GM19351 (cell line): Measurements from ENCODE around the gene CLIC3.

ENCODE experiments used
- ATAC-seq: cut with Tn5 transposase; IDR thresholded peaks from one replicate; pipeline ENCODE4 v1.9.1; 2021; ENCODE audit warnings: mild to moderate bottlenecking, moderate library complexity; ENCODE audit not compliant: unreplicated experiment

The CLIC3 gene

DNA sequence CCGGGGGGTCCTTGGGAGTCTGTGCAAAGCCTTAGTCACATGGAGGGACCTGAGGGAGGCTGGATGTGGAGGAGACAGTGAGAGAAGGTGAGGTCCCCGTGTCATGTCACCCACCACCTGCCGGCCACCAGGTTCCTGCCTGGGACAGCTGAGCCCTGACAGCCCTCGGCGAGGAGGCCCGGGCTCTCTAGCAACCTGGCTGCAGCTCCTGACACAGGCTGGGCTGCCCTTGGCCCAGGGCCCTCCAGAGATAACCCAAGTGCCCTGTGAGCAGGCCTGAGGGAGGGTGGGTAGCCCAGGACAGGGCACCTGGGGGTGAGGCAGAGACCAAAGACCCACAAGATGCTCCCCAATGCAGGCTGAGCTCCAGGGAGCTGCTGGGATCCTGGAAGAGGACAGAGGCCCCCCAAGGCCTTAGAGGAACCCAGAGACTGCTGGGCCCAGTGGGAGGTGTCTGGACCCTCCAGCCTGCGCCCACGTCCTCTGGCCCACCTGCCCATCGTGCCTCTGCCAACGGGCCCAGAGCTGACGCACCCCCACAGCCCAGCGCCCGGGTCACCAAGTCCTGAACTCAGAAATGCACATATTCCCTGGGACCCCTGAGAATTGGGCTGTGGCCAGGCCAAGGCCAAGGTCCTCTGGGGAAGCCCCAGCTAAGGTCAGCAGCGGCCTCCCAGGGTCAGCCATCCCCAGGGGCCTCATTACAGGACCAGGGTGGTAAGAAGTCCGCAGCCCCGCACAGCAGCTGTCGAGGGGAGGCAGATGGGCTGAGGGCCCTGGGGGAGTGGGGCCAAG lies 27.8 kb downstream of the CLIC3 start:
- ATAC-seq, result no peak

DNA sequence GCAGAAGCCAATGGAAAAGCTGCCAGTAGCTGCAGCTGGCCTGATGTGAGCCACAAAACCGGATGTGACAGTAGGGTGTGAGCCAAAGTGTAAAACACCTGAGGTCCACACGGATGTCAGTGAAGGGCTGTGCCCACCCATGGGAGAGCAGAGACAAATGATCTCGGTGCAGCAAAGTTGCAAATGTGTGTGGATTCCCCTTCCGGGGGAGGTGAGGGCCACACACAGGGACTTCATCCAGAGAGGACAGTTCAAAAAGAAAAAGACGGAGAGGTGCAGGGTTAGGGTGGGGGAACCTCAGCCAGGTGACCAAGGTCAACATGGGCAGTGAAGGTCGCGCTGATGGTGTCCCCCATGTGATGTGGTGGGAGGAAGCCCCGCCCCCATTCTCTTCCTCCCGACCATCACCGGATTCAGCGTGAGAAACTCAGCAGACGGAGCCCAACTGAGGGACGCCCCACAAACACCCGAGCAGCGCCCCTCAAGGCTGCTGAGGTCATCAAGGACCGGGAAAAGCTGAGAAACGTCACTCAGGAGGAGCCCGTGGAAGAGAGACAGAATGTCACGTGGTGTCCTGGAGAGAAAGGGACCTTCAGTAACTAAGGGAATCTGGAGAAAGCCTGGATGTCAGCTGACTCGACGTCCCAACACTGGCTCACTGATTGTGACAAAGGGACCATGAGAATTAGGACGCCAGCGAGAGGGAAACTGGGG lies 30.4 kb downstream of the CLIC3 start:
- ATAC-seq, result no peak

DNA sequence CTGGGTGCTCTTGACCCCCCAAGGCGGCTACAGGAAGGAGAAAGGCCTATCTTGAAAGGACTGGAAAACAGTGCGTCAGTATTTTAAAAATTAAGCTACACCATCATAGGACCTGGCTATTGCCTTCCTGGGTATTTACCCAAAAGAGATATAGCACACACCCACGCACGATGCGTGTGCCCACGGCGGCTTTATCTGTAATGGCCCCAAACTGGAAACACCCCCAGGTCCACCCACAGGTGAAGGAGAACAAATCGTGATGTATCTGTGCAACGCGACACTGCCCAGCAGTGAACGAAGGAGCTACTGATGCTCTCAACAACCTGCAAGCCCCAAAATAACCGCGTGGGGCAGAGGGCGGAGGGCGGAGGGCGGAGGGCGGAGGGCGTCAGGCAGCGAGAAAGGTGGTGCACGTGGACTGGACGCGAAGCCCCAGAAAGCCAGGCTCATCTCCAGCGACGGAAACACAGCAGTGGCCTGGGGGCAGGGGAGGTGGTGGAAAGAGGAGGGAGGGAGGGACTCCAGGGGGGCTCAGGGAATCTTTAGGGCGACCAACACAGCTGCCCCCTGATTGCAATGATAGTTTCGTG lies 31.4 kb downstream of the CLIC3 start:
- ATAC-seq, result no peak

DNA sequence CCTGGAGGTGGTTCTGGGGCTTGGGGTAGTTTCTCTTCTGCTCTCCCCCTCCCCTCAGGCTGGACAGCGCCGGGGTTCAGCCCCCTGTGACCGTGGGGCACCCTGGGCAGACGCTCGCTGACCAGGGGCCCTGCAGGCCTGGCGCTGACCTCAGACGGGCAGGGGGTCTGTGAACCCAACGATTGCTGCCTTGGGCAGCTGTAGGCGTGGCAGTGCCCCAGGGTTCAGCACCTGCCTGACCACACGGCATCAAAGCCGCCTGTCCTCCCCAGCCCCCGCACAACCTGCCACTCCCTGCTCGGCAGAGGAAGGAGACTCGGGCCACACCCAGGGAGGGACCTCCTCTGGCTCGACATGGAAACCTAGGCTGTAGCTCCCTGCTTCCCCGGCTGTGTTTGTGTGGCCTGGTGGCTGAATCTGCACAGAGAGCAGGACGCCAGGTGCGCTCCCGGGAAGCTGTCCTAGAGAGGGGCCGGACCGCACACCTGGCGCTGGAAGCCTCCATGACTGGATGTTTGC lies 32.1 kb downstream of the CLIC3 start:
- ATAC-seq, result no peak

DNA sequence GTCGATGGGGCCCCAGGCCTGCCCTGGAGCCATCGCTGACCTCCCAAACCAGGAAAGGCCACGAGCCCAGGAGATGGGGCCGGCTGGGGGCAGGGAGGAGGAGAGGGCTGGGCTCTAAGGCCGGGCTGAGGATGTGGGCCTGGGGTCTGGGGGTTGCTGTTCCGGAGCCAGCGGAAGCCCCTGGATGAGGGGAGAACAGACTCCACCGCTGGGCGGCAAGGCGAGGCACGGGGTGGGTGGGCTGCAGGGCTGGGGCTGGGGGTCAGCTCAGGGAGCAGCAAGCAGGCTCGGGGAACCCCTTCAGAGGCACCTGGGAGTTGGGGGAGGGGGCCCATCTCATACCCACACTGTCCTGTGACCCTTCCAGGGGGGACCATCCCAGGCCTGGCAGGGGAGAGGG lies 32.6 kb downstream of the CLIC3 start:
- no peak for ATAC-seq

DNA sequence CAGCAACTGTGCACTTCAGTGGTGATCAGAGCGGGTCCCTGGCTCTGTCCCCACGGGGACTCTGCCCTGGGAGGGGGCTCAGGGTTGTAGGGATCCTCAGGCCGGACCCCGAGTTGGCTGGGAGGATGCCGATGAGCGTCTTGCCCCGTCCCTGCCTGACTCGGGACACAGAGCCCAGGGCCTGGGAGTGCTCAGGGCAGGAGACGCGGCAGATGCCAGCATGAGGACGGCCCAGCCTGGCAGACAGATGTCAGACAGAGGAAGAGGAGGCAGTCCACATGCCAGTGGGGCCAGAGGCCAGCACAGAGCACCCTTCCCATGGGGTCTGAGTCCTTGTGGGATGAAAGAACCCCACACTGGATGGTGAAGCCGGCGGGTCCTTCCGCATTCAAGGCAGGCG lies 33.0 kb downstream of the CLIC3 start:
- no peak for ATAC-seq

DNA sequence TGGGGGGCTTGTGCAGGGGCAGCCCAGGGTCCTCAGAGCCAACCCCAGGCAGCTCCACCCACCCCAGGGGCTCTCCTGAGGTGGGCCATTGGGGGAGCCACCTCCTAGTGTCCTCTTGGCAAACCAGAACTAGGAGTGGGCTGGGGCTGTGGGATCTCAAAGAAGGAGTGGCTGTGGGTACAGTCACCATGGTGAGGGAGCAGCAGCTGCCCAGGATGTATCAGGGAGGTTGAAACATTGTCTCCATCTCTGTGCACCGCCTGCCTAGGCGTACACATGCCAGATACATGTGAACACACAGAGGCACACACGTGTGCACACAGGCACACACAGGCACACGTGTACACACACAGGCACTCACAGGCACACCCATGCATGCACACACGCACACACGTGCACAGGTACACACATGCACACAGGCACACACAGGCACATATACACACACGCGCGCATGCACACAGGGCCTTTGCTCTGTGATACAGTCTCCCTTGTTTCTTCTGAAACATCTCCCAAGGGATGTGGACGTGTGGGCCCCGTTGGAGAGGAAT lies 33.6 kb downstream of the CLIC3 start:
- ATAC-seq, result no peak

DNA sequence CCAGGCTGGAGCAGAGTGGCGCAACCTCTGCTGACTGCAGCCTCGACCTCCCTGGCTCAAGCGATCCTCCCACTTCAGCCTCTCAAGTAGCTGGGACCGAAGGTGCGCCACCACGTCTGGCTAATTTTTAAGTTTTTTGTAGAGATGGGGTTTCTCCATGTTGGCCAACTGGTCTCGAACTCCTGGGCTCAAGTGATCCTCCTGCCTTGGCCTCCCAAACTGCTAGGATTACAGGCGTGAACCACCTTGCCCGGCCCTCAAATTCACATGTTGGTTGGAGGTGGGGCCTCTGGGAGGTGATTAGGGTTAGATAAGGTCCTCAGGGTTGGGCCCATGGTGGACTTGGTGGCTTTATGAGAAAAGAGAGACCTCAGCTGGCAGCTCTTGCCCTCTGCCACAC lies 34.2 kb downstream of the CLIC3 start:
- ATAC-seq, result no peak

DNA sequence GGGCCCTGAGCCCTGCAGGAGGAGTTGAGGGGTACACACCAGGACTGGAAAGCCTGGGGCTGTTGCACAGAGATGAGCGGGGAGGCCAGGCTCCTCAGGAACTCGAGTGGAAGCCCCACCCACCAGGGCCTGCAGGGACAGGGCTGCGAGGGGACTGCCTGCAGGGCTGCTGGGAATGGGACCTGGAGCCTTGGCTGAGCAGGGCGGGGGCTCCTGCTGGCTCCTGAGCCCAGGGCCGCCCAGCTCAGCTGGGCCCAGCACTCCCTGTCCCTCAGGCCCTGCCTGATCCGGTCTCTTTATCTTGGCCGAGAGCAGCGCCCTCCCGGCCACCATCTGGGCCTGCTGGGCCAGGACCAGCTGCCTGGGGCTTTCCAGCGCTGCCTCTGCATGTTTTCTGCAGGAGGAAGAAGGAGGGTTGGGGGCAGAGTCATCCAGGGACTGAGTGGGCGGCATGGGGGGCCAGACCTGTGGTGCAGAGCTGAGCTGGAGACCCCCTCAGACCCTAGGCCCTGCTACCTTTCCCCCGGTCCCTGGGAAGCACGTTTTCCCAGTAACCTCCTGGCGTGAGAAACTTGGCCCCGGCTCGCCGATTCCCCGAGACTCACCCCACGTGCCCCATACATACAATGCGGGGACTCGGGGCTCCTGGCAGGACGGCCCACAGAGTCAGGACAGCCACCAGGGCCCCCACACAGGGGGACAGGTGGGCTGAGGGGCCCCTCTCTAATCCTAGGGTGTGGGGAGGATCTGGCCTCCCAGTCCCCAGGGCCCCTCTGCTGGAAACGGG lies 34.9 kb downstream of the CLIC3 start:
- no peak for ATAC-seq

DNA sequence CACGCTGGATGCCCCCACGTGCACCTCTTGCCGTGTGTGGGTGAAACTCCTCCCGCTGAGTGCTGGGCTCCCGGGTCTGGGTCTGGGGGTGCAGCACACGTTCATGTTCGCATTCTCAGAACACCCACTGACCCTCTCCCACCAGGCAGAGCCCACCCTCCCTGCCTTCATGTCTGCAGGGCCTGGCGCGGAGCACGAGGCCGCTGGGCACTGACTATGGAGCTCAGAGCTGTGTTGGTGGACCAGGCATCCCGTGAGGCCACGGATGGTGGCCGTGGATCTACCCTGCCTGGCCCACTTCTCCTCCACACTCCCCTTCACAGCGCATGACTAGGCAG lies 35.5 kb downstream of the CLIC3 start:
- ATAC-seq, result no peak

DNA sequence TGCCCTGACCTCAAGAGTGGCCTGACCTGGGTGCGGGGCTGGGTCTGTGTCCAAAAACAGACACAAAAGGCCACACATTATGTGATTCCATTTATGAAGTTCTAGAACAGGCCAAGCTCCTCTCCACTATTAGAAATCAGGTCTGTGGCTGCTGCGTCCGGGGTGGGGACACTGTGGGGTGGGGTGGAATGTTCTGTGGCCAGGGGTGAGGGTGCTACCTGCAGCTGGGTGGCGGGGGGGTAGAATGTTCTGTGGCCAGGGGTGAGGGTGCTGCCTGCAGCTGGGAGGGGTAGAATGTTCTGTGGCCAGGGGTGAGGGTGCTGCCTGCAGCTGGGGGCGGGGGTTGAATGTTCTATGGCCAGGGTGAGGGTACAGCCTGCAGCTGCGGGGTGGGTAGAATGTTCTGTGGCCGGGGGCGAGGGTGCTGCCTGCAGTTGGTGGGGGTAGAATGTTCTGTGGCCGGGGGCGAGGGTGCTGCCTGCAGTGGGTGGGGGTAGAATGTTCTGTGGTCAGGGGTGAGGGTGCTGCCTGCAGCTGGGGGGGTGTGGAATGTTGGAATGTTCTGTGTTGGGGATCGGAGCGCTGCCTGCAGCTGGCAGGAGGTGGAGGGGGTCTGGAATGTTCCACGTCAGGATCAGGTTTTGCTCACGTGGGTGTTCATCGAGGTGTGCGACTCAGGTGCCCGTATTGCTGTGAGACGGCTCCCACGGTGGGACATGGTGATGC lies 36.0 kb downstream of the CLIC3 start:
- ATAC-seq, result no peak

DNA sequence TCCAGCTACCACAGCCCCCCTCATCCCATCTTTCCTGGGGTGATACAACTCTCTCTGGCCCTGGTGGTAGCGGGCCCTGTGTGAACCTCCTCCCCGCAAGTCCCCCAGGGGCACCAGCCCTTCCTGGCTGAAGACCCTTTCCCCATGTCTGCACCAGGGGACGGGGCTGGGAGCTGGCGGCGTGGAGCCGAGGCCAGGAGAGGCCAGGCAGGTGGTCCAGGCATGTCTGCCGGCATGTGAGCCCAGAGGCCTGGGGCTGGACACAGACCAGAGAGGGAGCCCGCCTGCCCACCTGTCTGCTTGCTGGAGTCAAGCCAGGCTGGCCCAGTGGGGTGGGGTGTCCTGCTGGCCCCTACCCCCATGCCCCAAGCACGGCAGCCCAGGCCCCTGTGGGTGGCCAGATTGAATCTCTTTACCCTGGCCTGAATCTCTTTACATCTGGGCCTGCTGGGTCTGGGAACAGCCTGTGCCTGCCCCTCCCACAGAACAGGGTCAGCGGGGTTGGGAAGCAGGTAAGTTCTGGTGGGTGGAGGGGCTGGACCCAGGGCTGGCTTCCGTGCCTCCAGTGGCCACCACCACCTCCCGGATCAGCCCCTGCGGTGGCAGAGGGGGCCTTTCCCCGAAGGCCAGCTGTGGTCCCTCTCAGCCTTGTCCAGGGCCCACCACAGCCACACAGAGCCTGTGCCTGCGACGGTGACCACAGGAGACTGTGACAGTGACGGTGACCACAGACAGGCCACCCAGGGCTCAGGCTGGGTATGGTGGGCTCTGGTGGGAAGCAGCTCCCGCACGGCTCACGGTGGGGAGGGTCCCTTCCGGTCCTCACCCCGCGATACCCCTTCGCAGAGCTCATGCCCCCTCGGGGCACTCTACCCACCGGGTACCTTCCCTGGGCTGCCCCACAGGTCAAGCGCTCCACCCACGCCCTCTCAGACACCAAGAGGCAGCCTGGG lies 37.2 kb downstream of the CLIC3 start:
- no peak for ATAC-seq

DNA sequence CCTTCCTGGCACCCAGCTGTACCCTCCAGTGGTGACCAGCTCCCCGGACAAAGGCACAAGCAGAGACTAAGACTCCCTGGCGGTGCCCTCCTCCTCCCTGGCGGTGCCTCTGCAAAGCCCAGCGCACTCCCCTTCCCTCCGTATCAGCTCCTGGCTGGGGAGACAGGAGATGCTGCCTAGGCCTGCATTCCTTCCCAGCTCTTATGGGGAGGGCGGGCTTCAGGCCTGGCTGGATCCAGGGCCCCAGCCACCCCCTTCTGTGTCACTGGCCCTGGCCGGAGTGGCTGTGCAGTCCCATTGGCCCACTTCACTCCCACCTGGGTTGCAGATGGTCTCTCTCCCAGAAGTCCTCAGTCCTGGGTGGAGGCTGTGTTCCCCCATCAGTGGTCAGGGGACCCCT lies 37.9 kb downstream of the CLIC3 start:
- ATAC-seq, result no peak

DNA sequence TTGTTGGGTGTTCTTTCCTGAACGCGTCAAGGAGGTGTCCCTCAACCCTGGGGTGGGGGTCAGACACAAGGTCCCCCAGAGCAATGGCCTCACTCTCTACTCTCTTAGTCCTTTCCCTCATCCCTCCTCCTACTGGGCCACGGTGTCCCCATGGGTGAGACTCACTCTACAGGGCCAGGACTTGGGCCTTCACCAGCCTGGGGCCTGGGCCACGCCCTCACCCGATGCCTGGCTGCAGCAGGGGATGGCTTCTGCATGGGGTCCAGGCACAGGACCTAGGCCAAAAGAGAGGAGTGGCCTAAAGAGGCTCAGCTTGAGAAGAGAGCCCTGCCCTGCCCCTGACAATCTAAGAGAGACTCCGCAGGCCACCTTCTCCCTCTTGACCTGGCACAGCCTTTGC lies 38.5 kb downstream of the CLIC3 start:
- no peak for ATAC-seq

DNA sequence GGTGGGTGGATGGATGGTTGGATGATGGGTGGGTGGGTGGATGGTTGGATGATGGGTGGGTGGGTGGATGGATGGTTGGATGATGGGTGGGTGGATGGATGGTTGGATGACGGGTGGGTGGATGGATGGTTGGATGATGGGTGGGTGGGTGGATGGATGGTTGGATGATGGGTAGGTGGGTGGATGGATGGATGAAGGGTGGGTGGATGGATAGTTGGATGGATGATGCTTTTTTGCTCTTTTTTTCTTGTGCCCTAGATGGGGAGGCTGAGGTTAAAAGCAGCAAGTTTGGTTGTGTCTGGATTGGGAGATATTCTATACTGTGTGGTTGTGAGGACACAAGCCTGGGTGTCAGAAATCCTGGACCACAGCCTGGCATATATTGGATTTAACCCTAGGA lies 38.9 kb downstream of the CLIC3 start:
- ATAC-seq, result no peak

DNA sequence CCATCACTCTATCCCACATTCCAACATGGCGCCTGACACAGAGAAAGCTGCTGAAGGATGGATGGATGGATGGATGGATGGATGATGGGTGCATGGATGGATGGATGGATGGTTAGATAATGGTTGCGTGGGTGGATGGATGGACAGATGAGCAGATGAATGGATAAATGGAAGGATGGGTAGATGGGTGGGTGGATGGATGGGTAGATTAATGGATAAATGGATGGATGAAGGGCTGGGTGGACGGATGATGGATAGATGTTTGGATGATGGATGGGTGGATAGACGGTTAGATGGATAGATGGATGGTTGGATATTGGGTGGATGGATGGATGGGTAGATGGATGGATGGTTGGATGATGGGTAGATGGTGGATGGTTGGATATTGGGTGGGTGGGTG lies 39.8 kb downstream of the CLIC3 start:
- no peak for ATAC-seq

DNA sequence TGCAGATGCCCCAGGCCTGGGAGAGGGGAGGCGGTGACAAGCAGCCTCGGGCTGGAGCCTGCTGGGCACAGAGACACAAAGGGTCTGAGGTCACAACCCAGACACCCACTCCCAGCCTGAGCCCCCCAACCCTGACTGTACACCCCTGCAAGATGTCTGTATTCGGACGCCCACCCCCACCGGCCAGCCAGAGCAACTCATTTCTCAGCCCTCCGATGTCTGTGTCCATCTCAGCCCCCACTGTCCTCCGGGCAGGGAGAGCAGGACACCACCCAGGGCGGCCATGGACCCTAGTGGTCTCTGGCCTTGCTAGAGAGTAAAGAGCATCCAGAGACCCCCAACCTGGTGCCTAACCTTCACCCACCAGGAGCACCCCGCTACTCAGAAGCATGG lies 40.4 kb downstream of the CLIC3 start:
- ATAC-seq, result no peak

DNA sequence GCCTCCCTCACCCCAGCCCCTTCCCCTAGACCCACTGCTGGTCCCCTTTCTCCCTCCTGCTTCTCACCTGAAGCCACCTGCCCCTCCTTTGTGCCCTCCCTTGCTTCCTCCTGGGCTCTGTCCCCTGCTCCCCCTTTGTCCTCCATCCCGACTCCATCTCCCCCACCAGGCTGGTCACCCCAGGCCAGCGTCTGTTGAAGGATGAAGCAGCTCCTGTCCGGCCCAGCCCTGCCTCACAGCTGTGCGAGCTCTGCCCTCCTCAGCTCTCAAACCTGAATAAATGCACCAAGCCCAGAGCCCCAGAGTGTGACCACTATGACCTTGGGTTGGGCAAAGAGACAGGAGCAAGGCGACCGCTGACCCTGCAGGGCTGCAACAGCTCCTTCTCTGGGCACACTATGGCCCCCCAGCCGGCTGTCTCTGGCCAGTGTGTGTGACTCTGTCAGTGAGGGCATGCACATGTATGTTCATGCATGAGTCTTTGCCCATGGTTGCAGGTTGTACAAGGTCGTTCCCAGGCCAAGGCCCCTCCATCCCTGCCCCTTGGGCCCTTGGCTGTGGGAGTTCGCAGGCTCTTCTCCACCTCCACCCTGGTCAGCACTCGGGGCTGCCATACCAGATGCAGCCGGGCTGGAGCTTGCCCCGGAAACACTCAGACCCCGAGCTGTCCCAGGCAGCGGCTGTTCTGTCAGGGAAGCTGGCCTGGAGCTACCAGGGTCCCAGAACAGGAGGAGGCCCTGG lies 41.0 kb downstream of the CLIC3 start:
- ATAC-seq, result no peak
